Osteoblast (primary cell): Measurements from ENCODE around the gene ABCC5. TPM values are rescaled to one million over a fixed set of nuclear protein-coding genes. Genes with fewer than 3 reads are reported as not detected.

ENCODE experiments used
- DNase-seq: peaks from one replicate; pipeline ENCODE4 v3.0.0; 2011; ENCODE audit warnings: low spot score, mixed read lengths; ENCODE audit not compliant: insufficient read length; ENCODE audit errors: missing footprints
- H2AFZ ChIP-seq: 2 replicates; pipeline ENCODE4 v1.6.0; 2011; ENCODE audit warnings: mild to moderate bottlenecking, low read length
- H3K27ac ChIP-seq: 2 replicates; pipeline ENCODE4 v1.5.1; 2011; ENCODE audit warnings: mild to moderate bottlenecking, low read depth, low read length, moderate library complexity
- H3K27me3 ChIP-seq: 2 replicates; pipeline ENCODE4 v1.6.0; 2012; ENCODE audit warnings: mild to moderate bottlenecking, control low read depth, inconsistent platforms, low read length, moderate library complexity; ENCODE audit not compliant: insufficient read depth
- H3K36me3 ChIP-seq: 2 replicates; pipeline ENCODE4 v1.5.1; 2011; ENCODE audit warnings: mild to moderate bottlenecking, low read length, control low read depth, moderate library complexity; ENCODE audit not compliant: insufficient read depth
- H3K4me1 ChIP-seq: 2 replicates; pipeline ENCODE4 v1.5.1; 2011; ENCODE audit warnings: mild to moderate bottlenecking, low read length, control low read depth, moderate library complexity; ENCODE audit not compliant: insufficient read depth
- H3K4me2 ChIP-seq: 2 replicates; pipeline ENCODE4 v1.6.0; 2011; ENCODE audit warnings: mild to moderate bottlenecking, low read length; ENCODE audit not compliant: insufficient read depth
- H3K4me3 ChIP-seq: fragments of 200-600 bp; sonication (generic); 3 replicates; pipeline ENCODE4 v1.5.1; 2012; ENCODE audit warnings: mild to moderate bottlenecking, low read length, inconsistent platforms; ENCODE audit not compliant: insufficient read depth
- H3K79me2 ChIP-seq: 2 replicates; pipeline ENCODE4 v1.6.0; 2012; ENCODE audit warnings: mild to moderate bottlenecking, low read length, control low read depth, inconsistent platforms; ENCODE audit not compliant: insufficient read depth
- H3K9me3 ChIP-seq: 2 replicates; pipeline ENCODE4 v1.5.1; 2011; ENCODE audit warnings: low read depth, low read length, control low read depth
- H4K20me1 ChIP-seq: 2 replicates; pipeline ENCODE4 v1.6.0; 2012; ENCODE audit warnings: mild to moderate bottlenecking, low read length, control low read depth; ENCODE audit not compliant: insufficient read depth
- total RNA-seq: library from RNA; depleted of rRNA; stranded (reverse); fragments of >200 nt; gene quantifications from 2 replicates; pipeline ENCODE4 v1.2.3, GENCODE V29; 2012
- TF ChIP-seq, protein P1 (sequence below): IDR thresholded peaks from 2 replicates; pipeline ENCODE4 v1.5.1; 2011; ENCODE audit warnings: mild to moderate bottlenecking, low read depth, low read length, moderate library complexity; ENCODE audit errors: extremely low read depth

Gene ABCC5
- total RNA-seq, 1 donor = 19.2 TPM

DNA sequence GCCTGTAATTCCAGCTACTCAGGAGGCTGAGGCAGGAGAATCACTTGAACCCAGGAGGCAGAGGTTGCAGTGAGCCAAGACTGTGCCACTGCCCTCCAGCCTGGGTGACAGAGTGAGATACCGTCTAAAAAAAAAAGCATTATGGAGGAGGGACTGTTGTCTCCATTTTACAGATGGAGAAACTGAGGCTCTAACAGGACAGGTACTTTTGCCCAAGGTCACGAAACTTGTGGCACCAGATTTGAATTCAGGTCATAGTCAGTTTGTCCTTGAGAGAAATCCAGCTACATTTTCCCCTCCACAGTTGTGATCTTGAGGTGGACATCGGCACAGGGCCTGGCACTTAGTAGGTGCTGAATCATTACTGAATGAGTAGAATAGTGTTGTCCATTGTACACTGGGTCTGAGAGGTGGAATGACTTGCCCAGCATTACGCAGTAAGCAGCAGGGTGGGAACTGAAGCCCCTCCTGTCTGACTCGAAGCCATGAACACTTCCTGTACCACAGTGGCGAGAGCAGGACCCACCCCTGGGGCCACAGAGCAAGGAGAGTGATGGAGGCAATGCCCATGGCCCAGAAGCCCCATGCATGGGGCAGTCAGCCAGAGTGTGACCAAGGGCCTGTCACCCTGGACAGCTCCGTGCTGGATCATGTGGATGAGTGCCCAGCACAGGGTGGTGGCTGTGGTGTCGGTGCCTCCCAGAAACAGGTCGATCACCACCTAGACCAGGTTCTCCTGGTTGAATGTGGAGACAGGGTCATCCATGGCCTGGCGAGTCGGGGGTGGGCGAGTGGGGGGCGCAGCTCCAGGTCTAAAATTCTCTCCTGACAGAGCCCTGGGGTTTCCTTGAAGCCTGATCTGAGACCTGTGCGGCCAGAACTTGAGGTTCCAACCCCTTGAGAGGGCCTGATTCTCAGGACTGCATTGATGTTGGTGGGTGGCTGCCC lies 112.6 kb downstream of the ABCC5 start:
- no peaks in the 10 kb centered on the region for H3K36me3 ChIP-seq
- no peak overlapping the region for H3K27ac ChIP-seq
- DNase-seq = no peak
- no peaks in the 10 kb centered on the region for H3K79me2 ChIP-seq
- no peaks in the 10 kb centered on the region for H3K27me3 ChIP-seq
- no peaks in the 10 kb centered on the region for H3K4me1 ChIP-seq
- no peak overlapping the region for H2AFZ ChIP-seq
- H3K4me2 ChIP-seq = no peak overlapping the region
- H3K9me3 ChIP-seq = no peaks in the 10 kb centered on the region
- TF ChIP-seq, protein P1, sequence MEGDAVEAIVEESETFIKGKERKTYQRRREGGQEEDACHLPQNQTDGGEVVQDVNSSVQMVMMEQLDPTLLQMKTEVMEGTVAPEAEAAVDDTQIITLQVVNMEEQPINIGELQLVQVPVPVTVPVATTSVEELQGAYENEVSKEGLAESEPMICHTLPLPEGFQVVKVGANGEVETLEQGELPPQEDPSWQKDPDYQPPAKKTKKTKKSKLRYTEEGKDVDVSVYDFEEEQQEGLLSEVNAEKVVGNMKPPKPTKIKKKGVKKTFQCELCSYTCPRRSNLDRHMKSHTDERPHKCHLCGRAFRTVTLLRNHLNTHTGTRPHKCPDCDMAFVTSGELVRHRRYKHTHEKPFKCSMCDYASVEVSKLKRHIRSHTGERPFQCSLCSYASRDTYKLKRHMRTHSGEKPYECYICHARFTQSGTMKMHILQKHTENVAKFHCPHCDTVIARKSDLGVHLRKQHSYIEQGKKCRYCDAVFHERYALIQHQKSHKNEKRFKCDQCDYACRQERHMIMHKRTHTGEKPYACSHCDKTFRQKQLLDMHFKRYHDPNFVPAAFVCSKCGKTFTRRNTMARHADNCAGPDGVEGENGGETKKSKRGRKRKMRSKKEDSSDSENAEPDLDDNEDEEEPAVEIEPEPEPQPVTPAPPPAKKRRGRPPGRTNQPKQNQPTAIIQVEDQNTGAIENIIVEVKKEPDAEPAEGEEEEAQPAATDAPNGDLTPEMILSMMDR = no peak
- no peak overlapping the region for H3K4me3 ChIP-seq
- no peaks in the 10 kb centered on the region for H4K20me1 ChIP-seq

DNA sequence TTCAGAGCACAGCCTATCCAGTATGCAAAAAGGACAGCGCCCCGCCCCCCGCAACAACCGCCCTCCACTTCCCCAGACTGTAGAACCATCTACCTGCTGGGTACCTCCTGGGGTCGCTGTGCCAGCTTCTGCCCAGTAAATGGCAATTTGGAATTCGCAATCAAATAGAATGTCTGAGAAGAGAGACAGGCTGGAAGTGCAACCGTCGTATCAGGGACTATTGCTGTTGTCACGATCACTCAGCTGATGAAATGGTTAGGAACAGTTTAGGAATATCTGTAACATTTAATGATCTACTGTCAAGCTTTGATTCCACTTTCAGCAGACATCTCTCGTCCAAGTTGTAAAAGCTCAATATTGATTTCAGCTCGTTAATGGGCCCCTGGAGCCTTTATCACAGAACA lies 119.7 kb downstream of the ABCC5 start:
- H3K4me2 ChIP-seq = no peak overlapping the region
- DNase-seq = no peak
- no peaks in the 10 kb centered on the region for H3K9me3 ChIP-seq
- peaks cover 24% of the 10 kb centered on the region for H3K27me3 ChIP-seq
- no peaks in the 10 kb centered on the region for H4K20me1 ChIP-seq
- no peak overlapping the region for H2AFZ ChIP-seq
- H3K4me1 ChIP-seq = no peaks in the 10 kb centered on the region
- no peaks in the 10 kb centered on the region for H3K36me3 ChIP-seq
- H3K79me2 ChIP-seq = no peaks in the 10 kb centered on the region
- TF ChIP-seq, protein P1 = no peak
- H3K4me3 ChIP-seq = no peak overlapping the region
- H3K27ac ChIP-seq = no peak overlapping the region

DNA sequence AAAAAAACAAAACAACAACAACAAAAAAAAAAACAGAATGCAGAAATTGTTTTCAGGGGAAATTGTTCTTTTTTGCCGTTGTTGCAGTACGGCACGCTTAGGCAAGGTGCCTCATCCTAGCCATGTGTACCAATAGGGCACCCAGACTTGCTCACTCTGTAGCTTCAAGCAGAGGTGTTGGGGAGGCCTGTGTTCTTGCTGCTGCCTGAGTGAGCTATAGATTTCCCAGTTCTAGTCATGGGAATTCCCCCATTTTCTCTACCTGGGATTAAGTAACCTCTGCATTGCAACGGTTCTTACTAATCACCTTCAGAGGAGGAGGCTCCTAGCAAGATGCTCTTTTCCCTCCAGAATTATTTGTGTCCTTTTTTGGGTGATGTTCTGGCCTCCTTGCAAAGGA lies 120.1 kb downstream of the ABCC5 start:
- Histone ChIP-seq H3K4me3 (no peak overlapping the region), H3K79me2 (no peaks in the 10 kb centered on the region), H3K4me2 (no peak overlapping the region), H3K9me3 (no peaks in the 10 kb centered on the region), H3K27me3 (peaks cover 29% of the 10 kb centered on the region), H4K20me1 (no peaks in the 10 kb centered on the region), H2AFZ (no peak overlapping the region), H3K4me1 (no peaks in the 10 kb centered on the region), H3K36me3 (no peaks in the 10 kb centered on the region), H3K27ac (no peak overlapping the region)
- DNase-seq = no peak
- TF ChIP-seq, protein P1 = no peak

DNA sequence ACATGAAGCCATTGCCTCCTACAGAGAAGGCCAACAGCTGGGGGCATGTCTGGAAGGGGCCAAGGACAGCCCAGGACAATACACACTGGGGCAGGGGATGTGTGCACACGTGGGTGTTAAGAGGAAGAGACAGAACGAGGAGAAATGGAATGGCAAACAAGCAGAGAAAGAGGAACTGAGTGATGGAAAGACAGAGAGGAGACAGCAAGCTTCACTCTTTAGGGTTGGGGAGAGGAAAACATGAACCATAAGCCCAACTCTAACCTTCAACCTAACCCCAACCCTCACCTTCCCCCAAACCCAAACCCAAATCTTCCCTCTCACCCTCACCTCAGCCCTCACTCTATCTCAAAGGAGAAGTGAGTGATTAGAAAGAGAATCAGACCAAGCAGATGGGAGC lies 121.1 kb downstream of the ABCC5 start:
- H3K4me2 ChIP-seq = no peak overlapping the region
- TF ChIP-seq, protein P1 = no peak
- H3K27ac ChIP-seq = no peak overlapping the region
- peaks cover 30% of the 10 kb centered on the region for H3K27me3 ChIP-seq
- H3K4me3 ChIP-seq = no peak overlapping the region
- H3K79me2 ChIP-seq = no peaks in the 10 kb centered on the region
- H4K20me1 ChIP-seq = no peaks in the 10 kb centered on the region
- H3K4me1 ChIP-seq = no peaks in the 10 kb centered on the region
- DNase-seq = no peak
- no peak overlapping the region for H2AFZ ChIP-seq
- H3K36me3 ChIP-seq = no peaks in the 10 kb centered on the region
- no peaks in the 10 kb centered on the region for H3K9me3 ChIP-seq
